Stimulated activated CD4-positive, alpha-beta T cell treated with anti-CD3 and anti-CD28 coated beads, TNF-alpha, amount 100 ng/mL, for 48 hours (primary cell): Measurements from ENCODE around the gene SMIM27.
"Not testable (repeated sequence)": the region's sequence is repeated elsewhere in the genome, so short reads cannot be mapped to it uniquely, and the experiment has no call there.

Experiments used
- DNase-seq, 3 donors: peaks; one replicate each; pipeline ENCODE4 v3.0.0-alpha.2; 2020; ENCODE audit warnings: low read depth in 3 of 3

Gene SMIM27

GRCh38 chr9:32596936-32597335 is 44.8 kb downstream of the SMIM27 start:
- DNase-seq: no peak

- not testable (repeated sequence) for DNase-seq
These were observed 46.9 kb downstream of the SMIM27 start for GRCh38 chr9:32599021-32599420.
